Chondrocyte (in vitro differentiated cells): ENCODE measurements around the gene HRH1. TPM values are rescaled to one million over a fixed set of nuclear protein-coding genes. Genes with fewer than 3 reads are reported as not detected.
A peak's percentile ranks its signal among the peaks of the same experiment; 100 is the strongest.
"Not testable (repeated sequence)": the region's sequence is repeated elsewhere in the genome, so short reads cannot be mapped to it uniquely, and the experiment has no call there.

Source experiments
- DNase-seq: peaks from one replicate; pipeline ENCODE4 v3.0.0; 2021; ENCODE audit warnings: mixed read lengths, low spot score
- H3K27ac Mint-ChIP-seq: one replicate; pipeline ENCODE4 v1.8.0; 2021; ENCODE audit warnings: mild to moderate bottlenecking, moderate library complexity, mixed read lengths; ENCODE audit not compliant: unreplicated experiment
- H3K27me3 Mint-ChIP-seq: 2 replicates; pipeline ENCODE4 v1.8.0; 2021; ENCODE audit warnings: low read depth, mixed read lengths
- H3K36me3 Mint-ChIP-seq: 2 replicates; pipeline ENCODE4 v1.8.0; 2021; ENCODE audit warnings: low read depth, mixed read lengths
- H3K4me1 Mint-ChIP-seq: 2 replicates; pipeline ENCODE4 v1.8.0; 2021; ENCODE audit warnings: low read depth, mild to moderate bottlenecking, mixed read lengths
- H3K4me3 Mint-ChIP-seq: one replicate; pipeline ENCODE4 v1.8.0; 2021; ENCODE audit warnings: mild to moderate bottlenecking, moderate library complexity, mixed read lengths; ENCODE audit not compliant: unreplicated experiment
- H3K9me3 Mint-ChIP-seq: 2 replicates; pipeline ENCODE4 v1.8.0; 2021; ENCODE audit warnings: low read depth, mixed read lengths
- CTCF ChIP-seq: fragments of 200-600 bp; sonication (generic); IDR thresholded peaks from 2 replicates; pipeline ENCODE4 v1.5.0; 2021; ENCODE audit warnings: antibody characterized with exemption, mild to moderate bottlenecking, moderate library complexity
- total RNA-seq: library from RNA; stranded (reverse); gene quantifications from 3 replicates; pipeline ENCODE4 v1.2.1, GENCODE V29; 2021

Gene HRH1
- total RNA-seq, 1 donor from 2014 or later: 30.1 TPM

- no peaks in the 10 kb centered on the region for H3K36me3 Mint-ChIP-seq
- TF ChIP-seq CTCF: no peak
- no peak overlapping the region for H3K27ac Mint-ChIP-seq
- H3K27me3 Mint-ChIP-seq: no peaks in the 10 kb centered on the region
- no peak overlapping the region for H3K4me3 Mint-ChIP-seq
- DNase-seq: no peak
- no peaks in the 10 kb centered on the region for H3K4me1 Mint-ChIP-seq
- H3K9me3 Mint-ChIP-seq: no peaks in the 10 kb centered on the region
Measured at GRCh38 chr3:11130385-11130784, 23.9 kb upstream of the HRH1 start.

- H3K9me3 Mint-ChIP-seq: no peaks in the 10 kb centered on the region
- H3K4me3 Mint-ChIP-seq: no peak overlapping the region
- H3K4me1 Mint-ChIP-seq: peaks cover 5% of the 10 kb centered on the region
- H3K27ac Mint-ChIP-seq: no peak overlapping the region
- H3K36me3 Mint-ChIP-seq: no peaks in the 10 kb centered on the region
- no peak for TF ChIP-seq CTCF
- no peaks in the 10 kb centered on the region for H3K27me3 Mint-ChIP-seq
- DNase-seq: no peak
Measured at GRCh38 chr3:11131371-11131770, 22.9 kb upstream of the HRH1 start.

GRCh38 chr3:11131886-11132285, 22.4 kb upstream of the HRH1 start:
- not testable (repeated sequence) for DNase-seq, H3K27me3 Mint-ChIP-seq, H3K4me3 Mint-ChIP-seq, H3K9me3 Mint-ChIP-seq, H3K27ac Mint-ChIP-seq, H3K36me3 Mint-ChIP-seq
- H3K4me1 Mint-ChIP-seq: peaks cover 11% of the 10 kb centered on the region

- H3K27ac Mint-ChIP-seq: no peak overlapping the region
- H3K36me3 Mint-ChIP-seq: peaks cover 2% of the 10 kb centered on the region
- DNase-seq: no peak
- peaks cover 2% of the 10 kb centered on the region for H3K9me3 Mint-ChIP-seq
- peaks cover 20% of the 10 kb centered on the region for H3K4me1 Mint-ChIP-seq
- no peak overlapping the region for H3K4me3 Mint-ChIP-seq
- no peaks in the 10 kb centered on the region for H3K27me3 Mint-ChIP-seq
- no peak for TF ChIP-seq CTCF
Measured at GRCh38 chr3:11132861-11133260, 21.4 kb upstream of the HRH1 start.

GRCh38 chr3:11134794-11135193, 19.5 kb upstream of the HRH1 start:
- peaks cover 2% of the 10 kb centered on the region for H3K36me3 Mint-ChIP-seq
- H3K9me3 Mint-ChIP-seq: peaks cover 2% of the 10 kb centered on the region
- H3K27me3 Mint-ChIP-seq: no peaks in the 10 kb centered on the region
- H3K4me1 Mint-ChIP-seq: peaks cover 28% of the 10 kb centered on the region
- H3K27ac Mint-ChIP-seq: no peak overlapping the region
- H3K4me3 Mint-ChIP-seq: no peak overlapping the region
- DNase-seq: no peak
- no peak for TF ChIP-seq CTCF

- no peak for DNase-seq
Measured at GRCh38 chr3:11136116-11136515, 18.2 kb upstream of the HRH1 start.

More at GRCh38 chr3:11136116-11136515, 18.2 kb upstream of the HRH1 start:
- Mint-ChIP-seq H3K36me3 (peaks cover 2% of the 10 kb centered on the region), H3K27me3 (no peaks in the 10 kb centered on the region), H3K4me1 (peaks cover 41% of the 10 kb centered on the region), H3K27ac (peak overlapping the region; percentile 100), H3K9me3 (peaks cover 2% of the 10 kb centered on the region), H3K4me3 (no peak overlapping the region)
- no peak for TF ChIP-seq CTCF
